Astrocyte of the spinal cord (primary cell): ENCODE data around the gene TNXB.
"Not testable (repeated sequence)": the region's sequence is repeated elsewhere in the genome, so short reads cannot be mapped to it uniquely, and the experiment has no call there.

Experiments used
- DNase-seq: peaks from one replicate; pipeline ENCODE4 v3.0.0; 2011; ENCODE audit warnings: low read depth, low spot score
- H3K4me3 ChIP-seq: 2 replicates; pipeline ENCODE4 v1.5.1; 2011; ENCODE audit warnings: low read depth, mild to moderate bottlenecking, low read length, moderate library complexity
- CTCF ChIP-seq: IDR thresholded peaks from 2 replicates; pipeline ENCODE4 v1.5.1; 2012; ENCODE audit warnings: low read depth, mild to moderate bottlenecking, low read length, inconsistent platforms
- in situ Hi-C: cut with HindIII; loops from 2 replicates; pipeline ENCODE4 v1.10.0; 2017; ENCODE audit warnings: low sequenced_read_pairs

TNXB gene

GRCh38 chr6:32047855-32048766, 61.0 kb downstream of the TNXB start:
- H3K4me3 ChIP-seq = no peak overlapping the region
- peak; percentile 20 for DNase-seq
- peak; percentile 84 for TF ChIP-seq CTCF
- in situ Hi-C loops = no loop called here

GRCh38 chr6:32047539-32047854, 61.6 kb downstream of the TNXB start:
- no peak for TF ChIP-seq CTCF
- in situ Hi-C loops = no loop called here
- no peak for DNase-seq
- H3K4me3 ChIP-seq = no peak overlapping the region

- in situ Hi-C loops = no loop called here
- peak; percentile 23 for DNase-seq
- no peak for TF ChIP-seq CTCF
- no peak overlapping the region for H3K4me3 ChIP-seq
Observed at GRCh38 chr6:32047084-32047478, 62.1 kb downstream of the TNXB start.

- TF ChIP-seq CTCF = no peak
- H3K4me3 ChIP-seq = no peak overlapping the region
- in situ Hi-C loops = no loop called here
- DNase-seq = peak; percentile 21
Observed at GRCh38 chr6:32046450-32047083, 62.6 kb downstream of the TNXB start.

GRCh38 chr6:32045811-32046449, 63.2 kb downstream of the TNXB start:
- no peak overlapping the region for H3K4me3 ChIP-seq
- no peak for TF ChIP-seq CTCF
- DNase-seq = no peak
- in situ Hi-C loops = no loop called here

GRCh38 chr6:32044916-32045315, 64.2 kb downstream of the TNXB start:
- in situ Hi-C loops, DNase-seq: not testable (repeated sequence)

GRCh38 chr6:32043589-32044380, 65.4 kb downstream of the TNXB start:
- in situ Hi-C loops, H3K4me3 ChIP-seq, DNase-seq: not testable (repeated sequence)

More at GRCh38 chr6:32044916-32045315, 64.2 kb downstream of the TNXB start:
- H3K4me3 ChIP-seq = not testable (repeated sequence)

GRCh38 chr6:32042276-32042675, 66.9 kb downstream of the TNXB start:
- H3K4me3 ChIP-seq, DNase-seq, in situ Hi-C loops: not testable (repeated sequence)

GRCh38 chr6:32041385-32041784, 67.8 kb downstream of the TNXB start:
- H3K4me3 ChIP-seq, DNase-seq, in situ Hi-C loops: not testable (repeated sequence)

GRCh38 chr6:32041050-32041321, 68.2 kb downstream of the TNXB start:
- H3K4me3 ChIP-seq, DNase-seq, in situ Hi-C loops: not testable (repeated sequence)
